GM19240 (cell line): ENCODE data around the gene ARHGAP42.
"Not testable (repeated sequence)": the region's sequence is repeated elsewhere in the genome, so short reads cannot be mapped to it uniquely, and the experiment has no call there.

Experiments used
- DNase-seq: peaks from one replicate; pipeline ENCODE4 v3.0.0; 2011; ENCODE audit warnings: low spot score; ENCODE audit not compliant: insufficient read length

Gene ARHGAP42

GRCh38 chr11:100963375-100963774 lies 276.3 kb downstream of the ARHGAP42 start:
- no peak for DNase-seq

GRCh38 chr11:100964435-100964834 lies 277.3 kb downstream of the ARHGAP42 start:
- no peak for DNase-seq

- DNase-seq, result no peak
Observed at GRCh38 chr11:100965346-100965745, 278.3 kb downstream of the ARHGAP42 start.

- no peak for DNase-seq
Observed at GRCh38 chr11:100966366-100966765, 279.3 kb downstream of the ARHGAP42 start.

GRCh38 chr11:100969008-100969407 lies 281.9 kb downstream of the ARHGAP42 start:
- DNase-seq, result no peak

GRCh38 chr11:100970283-100971164 lies 283.4 kb downstream of the ARHGAP42 start:
- no peak for DNase-seq

GRCh38 chr11:100972046-100972445 lies 285.0 kb downstream of the ARHGAP42 start:
- DNase-seq, result no peak

GRCh38 chr11:100978442-100978841 lies 291.4 kb downstream of the ARHGAP42 start:
- no peak for DNase-seq

GRCh38 chr11:100978939-100979338 lies 291.9 kb downstream of the ARHGAP42 start:
- DNase-seq, result no peak

- no peak for DNase-seq
Observed at GRCh38 chr11:100980156-100980555, 293.1 kb downstream of the ARHGAP42 start.

GRCh38 chr11:100981196-100981824 lies 294.2 kb downstream of the ARHGAP42 start:
- DNase-seq, result no peak

GRCh38 chr11:100984668-100985067 lies 297.6 kb downstream of the ARHGAP42 start:
- DNase-seq, result no peak

- no peak for DNase-seq
Observed at GRCh38 chr11:100990931-100991330, 303.8 kb downstream of the ARHGAP42 start.

- no peak for DNase-seq
Observed at GRCh38 chr11:100991541-100991940, 304.5 kb downstream of the ARHGAP42 start.

GRCh38 chr11:100994966-100995365 lies 307.9 kb downstream of the ARHGAP42 start:
- no peak for DNase-seq

- no peak for DNase-seq
Observed at GRCh38 chr11:100999756-101000155, 312.7 kb downstream of the ARHGAP42 start.

- DNase-seq, result no peak
Observed at GRCh38 chr11:101003468-101003867, 316.4 kb downstream of the ARHGAP42 start.

- no peak for DNase-seq
Observed at GRCh38 chr11:101008961-101009689, 322.0 kb downstream of the ARHGAP42 start.

- no peak for DNase-seq
Observed at GRCh38 chr11:101009690-101010055, 322.6 kb downstream of the ARHGAP42 start.

- no peak for DNase-seq
Observed at GRCh38 chr11:101010899-101011298, 323.8 kb downstream of the ARHGAP42 start.

- no peak for DNase-seq
Observed at GRCh38 chr11:101011881-101012280, 324.8 kb downstream of the ARHGAP42 start.

- not testable (repeated sequence) for DNase-seq
Observed at GRCh38 chr11:101013702-101014101, 326.6 kb downstream of the ARHGAP42 start.
